H1 (cell line): ENCODE data around the gene APLP2. TPM values are rescaled to one million over a fixed set of nuclear protein-coding genes. Genes with fewer than 3 reads are reported as not detected.

Experiments
- CTCF ChIA-PET: fragments of 300-600 bp; sonication (Branson Sonifier 250); formaldehyde crosslinking; loops from one replicate; lab custom pipeline; 2021; ENCODE audit not compliant: partially characterized antibody; lab: Charles Lee
- POLR2A ChIA-PET: fragments of 300-600 bp; sonication (Branson Sonifier 250); formaldehyde crosslinking; loops from one replicate; lab custom pipeline; 2021; ENCODE audit warnings: inconsistent platforms; ENCODE audit not compliant: partially characterized antibody; lab: Charles Lee
- DNase-seq, 2 experiments: peaks; one replicate each; pipeline versions ENCODE4 v3.0.0 to v3.0.0-alpha.2; 2010 to 2022; ENCODE audit warnings: low spot score in 2 of 2, low read depth in 1 of 2, mixed read lengths in 1 of 2
- FAIRE-seq: peaks from 2 replicates; lab custom pipeline; 2011; peaks lifted over from hg19 to GRCh38; lab: Jason Lieb, UNC
- H2AFZ ChIP-seq: 2 replicates; pipeline ENCODE4 v1.8.1; 2012; ENCODE audit warnings: low read length, inconsistent platforms
- H2AK5ac ChIP-seq: 2 replicates; pipeline ENCODE4 v1.6.1; 2013; ENCODE audit warnings: low read depth, low read length
- H2BK120ac ChIP-seq: replicated peaks from 2 replicates; pipeline ENCODE3; 2013; ENCODE audit warnings: low read depth, low read length, inconsistent platforms
- H2BK12ac ChIP-seq: 2 replicates; pipeline ENCODE4 v1.6.1; 2013; ENCODE audit warnings: low read depth, low read length
- H2BK15ac ChIP-seq: 2 replicates; pipeline ENCODE4 v1.6.1; 2013; ENCODE audit warnings: low read length
- H2BK20ac ChIP-seq: 2 replicates; pipeline ENCODE4 v1.6.1; 2013; ENCODE audit warnings: low read length
- H2BK5ac ChIP-seq: 2 replicates; pipeline ENCODE4 v1.6.1; 2013; ENCODE audit warnings: low read depth, low read length
- H3K14ac ChIP-seq: 2 replicates; pipeline ENCODE4 v1.6.1; 2013; ENCODE audit warnings: inconsistent platforms; ENCODE audit not compliant: insufficient read length
- H3K18ac ChIP-seq: 2 replicates; pipeline ENCODE4 v1.6.1; 2013; ENCODE audit warnings: low read length; ENCODE audit errors: extremely low read depth
- H3K23ac ChIP-seq: 2 replicates; pipeline ENCODE4 v1.6.1; 2013; ENCODE audit warnings: inconsistent platforms; ENCODE audit not compliant: insufficient read length
- H3K23me2 ChIP-seq: 2 replicates; pipeline ENCODE4 v1.6.1; 2013; ENCODE audit warnings: low read depth, low read length
- H3K27ac ChIP-seq: 2 replicates; pipeline ENCODE4 v1.6.1; 2011; ENCODE audit warnings: low read depth, low read length, inconsistent platforms
- H3K27me3 ChIP-seq, 4 experiments: replicated peaks in 1 of 4; 1 replicate in 1 of 4; 2 replicates in 3 of 4; pipeline versions ENCODE4 v1.6.1 to v1.8.1; 2011 to 2013; ENCODE audit warnings: low read length in 3 of 4, mild to moderate bottlenecking in 3 of 4, inconsistent platforms in 2 of 4, mixed read lengths in 2 of 4, moderate library complexity in 1 of 4; ENCODE audit not compliant: control insufficient read depth in 3 of 4, insufficient read depth in 3 of 4; ENCODE audit errors: extremely low read depth in 1 of 4
- H3K36me3 ChIP-seq, 4 experiments: 2 replicates each; pipeline versions ENCODE4 v1.6.1 to v1.8.1; 2011 to 2013; ENCODE audit warnings: mild to moderate bottlenecking in 4 of 4, low read length in 3 of 4, moderate library complexity in 2 of 4, control low read depth in 1 of 4, inconsistent platforms in 1 of 4; ENCODE audit not compliant: insufficient read depth in 4 of 4, control insufficient read depth in 2 of 4
- H3K4ac ChIP-seq: replicated peaks from 2 replicates; pipeline ENCODE3; 2013; ENCODE audit warnings: low read length, low read depth, mixed read lengths, inconsistent platforms; ENCODE audit not compliant: insufficient read length
- H3K4me1 ChIP-seq, 4 experiments: replicated peaks in 1 of 4; 1 replicate in 1 of 4; 2 replicates in 3 of 4; pipeline versions ENCODE4 v1.6.1 to v1.8.1; 2011 to 2013; ENCODE audit warnings: low read length in 3 of 4, inconsistent platforms in 2 of 4, mixed read lengths in 1 of 4; ENCODE audit not compliant: insufficient read depth in 4 of 4, control insufficient read depth in 3 of 4
- H3K4me2 ChIP-seq, 2 experiments: 2 replicates each; pipeline versions ENCODE4 v1.6.1 to v1.8.1; 2011 to 2013; ENCODE audit warnings: low read depth in 2 of 2, low read length in 2 of 2, control low read depth in 1 of 2, inconsistent platforms in 1 of 2, mild to moderate bottlenecking in 1 of 2; ENCODE audit not compliant: insufficient read depth in 1 of 2
- H3K4me3 ChIP-seq, 4 experiments: fragments of 200-600, 300-600 bp in 1 of 4; sonication (generic), shearing (Covaris generic), sonication (Bioruptor Twin) in 1 of 4; 2 replicates each; pipeline versions ENCODE4 v1.5.1 to v1.8.1; 2011 to 2016; ENCODE audit warnings: low read length in 4 of 4, low read depth in 3 of 4, control low read depth in 2 of 4, inconsistent platforms in 2 of 4, mild to moderate bottlenecking in 2 of 4, mixed read lengths in 1 of 4, moderate library complexity in 1 of 4; ENCODE audit not compliant: insufficient read depth in 2 of 4; ENCODE audit errors: extremely low read depth in 1 of 4
- H3K56ac ChIP-seq: replicated peaks from 2 replicates; pipeline ENCODE3; 2013; ENCODE audit warnings: low read depth, mild to moderate bottlenecking, mixed read lengths, low read length, inconsistent platforms; ENCODE audit not compliant: insufficient read length
- H3K79me1 ChIP-seq: 2 replicates; pipeline ENCODE4 v1.6.1; 2013; ENCODE audit warnings: low read depth, low read length, control low read depth
- H3K79me2 ChIP-seq, 2 experiments: 2 replicates each; pipeline versions ENCODE4 v1.6.1 to v1.8.1; 2012 to 2013; ENCODE audit warnings: low read length in 2 of 2, mild to moderate bottlenecking in 2 of 2, inconsistent platforms in 1 of 2; ENCODE audit not compliant: insufficient read depth in 2 of 2, control insufficient read depth in 1 of 2
- H3K9ac ChIP-seq, 4 experiments: replicated peaks in 1 of 4; 1 replicate in 1 of 4; 2 replicates in 3 of 4; pipeline versions ENCODE4 v1.6.1 to v1.8.1; 2011 to 2013; ENCODE audit warnings: low read depth in 3 of 4, low read length in 3 of 4, control low read depth in 2 of 4, mild to moderate bottlenecking in 2 of 4, moderate library complexity in 2 of 4, inconsistent platforms in 1 of 4; ENCODE audit errors: extremely low read depth in 1 of 4
- H3K9me3 ChIP-seq, 2 experiments: 2 replicates each; pipeline versions ENCODE4 v1.6.1 to v1.8.1; 2012 to 2013; ENCODE audit warnings: mild to moderate bottlenecking in 2 of 2, moderate library complexity in 2 of 2, control low read depth in 1 of 2, inconsistent platforms in 1 of 2, low read depth in 1 of 2, low read length in 1 of 2, mixed read lengths in 1 of 2; ENCODE audit not compliant: insufficient read depth in 2 of 2
- H4K20me1 ChIP-seq, 2 experiments: replicated peaks in 1 of 2; 2 replicates each; pipeline versions ENCODE3 to v1.8.1; 2011 to 2013; ENCODE audit warnings: inconsistent platforms in 2 of 2, low read length in 2 of 2, mild to moderate bottlenecking in 1 of 2; ENCODE audit not compliant: insufficient read depth in 2 of 2, control insufficient read depth in 1 of 2
- H4K5ac ChIP-seq: 2 replicates; pipeline ENCODE4 v1.6.1; 2013; ENCODE audit warnings: low read length, low read depth, mixed read lengths, inconsistent platforms; ENCODE audit not compliant: insufficient read length
- H4K8ac ChIP-seq: 2 replicates; pipeline ENCODE4 v1.8.0; 2013; ENCODE audit warnings: mild to moderate bottlenecking, moderate library complexity, low read length, inconsistent platforms; ENCODE audit not compliant: insufficient read depth; ENCODE audit errors: extremely low read depth
- H4K91ac ChIP-seq: replicated peaks from 2 replicates; pipeline ENCODE3; 2013; ENCODE audit warnings: low read length, mixed read lengths, inconsistent platforms; ENCODE audit not compliant: insufficient read length
- ASH2L ChIP-seq: fragments of 200-600, 300-600 bp; sonication (generic); IDR thresholded peaks from one replicate; pipeline ENCODE4 v1.7.1; 2017; ENCODE audit warnings: low read length
- CEBPB ChIP-seq: IDR thresholded peaks from 2 replicates; pipeline ENCODE4 v1.6.1; 2012; ENCODE audit warnings: low read depth, low read length
- CHD2 ChIP-seq: IDR thresholded peaks from 2 replicates; pipeline ENCODE4 v1.6.1; 2012; ENCODE audit warnings: low read length, improper control_type of control experiment
- CREB1 ChIP-seq: IDR thresholded peaks from 2 replicates; pipeline ENCODE4 v1.6.1; 2012; ENCODE audit warnings: inconsistent platforms
- GABPA ChIP-seq: IDR thresholded peaks from 2 replicates; pipeline ENCODE4 v1.6.1; 2011; ENCODE audit warnings: mild to moderate bottlenecking, low read length, moderate library complexity, borderline replicate concordance; ENCODE audit not compliant: insufficient read depth
- HDAC2 ChIP-seq, 2 experiments: fragments of 300-600 bp in 1 of 2; sonication (generic) in 1 of 2; IDR thresholded peaks; 2 replicates each; pipeline ENCODE4 v1.6.1; 2011 to 2012; ENCODE audit warnings: low read depth in 2 of 2, low read length in 2 of 2, mild to moderate bottlenecking in 2 of 2, moderate library complexity in 2 of 2, borderline replicate concordance in 1 of 2, inconsistent platforms in 1 of 2
- KDM1A ChIP-seq: fragments of 200-600, 300-600 bp; sonication (generic); IDR thresholded peaks from 2 replicates; pipeline ENCODE4 v1.7.1; 2016; ENCODE audit warnings: mild to moderate bottlenecking, low read length, borderline replicate concordance
- MAFK ChIP-seq: IDR thresholded peaks from 2 replicates; pipeline ENCODE4 v1.6.1; 2012; ENCODE audit warnings: low read depth, mild to moderate bottlenecking, improper control_type of control experiment, low read length
- RBBP5 ChIP-seq: IDR thresholded peaks from 2 replicates; pipeline ENCODE4 v1.7.1; 2012; ENCODE audit warnings: low read depth, mild to moderate bottlenecking, inconsistent platforms, low read length, moderate library complexity, borderline replicate concordance
- RNF2 ChIP-seq: fragments of 200-900, 300-1000 bp; sonication (generic); IDR thresholded peaks from 2 replicates; pipeline ENCODE4 v1.7.1; 2016; ENCODE audit warnings: borderline replicate concordance, low read depth, mild to moderate bottlenecking, antibody characterized with exemption, low read length; ENCODE audit not compliant: poor library complexity, severe bottlenecking; ENCODE audit errors: missing control alignments
- WGBS, 2 experiments: shearing (Covaris generic) in 1 of 2; methylation state at CpG; one replicate each; pipeline versions ENCODE4 v1.1.6 to v1.1.7; 2013 to 2015; ENCODE audit warnings: low lambda C conversion rate in 2 of 2, mixed read lengths in 2 of 2, inconsistent platforms in 1 of 2, low coverage in 1 of 2, missing lambda C conversion rate in 1 of 2; ENCODE audit not compliant: insufficient replicate concordance in 2 of 2, insufficient coverage in 1 of 2, insufficient read length in 1 of 2; ENCODE audit errors: extremely low coverage in 1 of 2, missing lambda C conversion rate in 1 of 2; 5-methylcytosine and 5-hydroxymethylcytosine counted together
- polyA plus RNA-seq, 7 experiments: library from polyadenylated mRNA; depleted of rRNA in 3 of 7; stranded (reverse) in 5 of 7; unstranded in 2 of 7; fragments of >200 nt in 5 of 7; fragments of 200-250 nt in 2 of 7; gene quantifications; 1 replicate in 5 of 7; 2 replicates in 1 of 7; 4 replicates in 1 of 7; pipeline versions ENCODE4 v1.2.1 to v1.2.3, GENCODE V29; 2011 to 2013; ENCODE audit warnings: missing spikeins in 2 of 7, mixed read lengths in 2 of 7
- total RNA-seq: library from RNA; stranded (reverse); fragmentation: NEBNext Ultra II Directional; extraction: Animal tissue kit (Norgen Biotek cat#: 25700); gene quantifications from 2 replicates; pipeline ENCODE4 v1.2.1, GENCODE V29; 2021

APLP2 gene
- total and polyA plus RNA-seq, 2 of the 8 experiments (the other 6 are each of a cell fraction or from before 2014, with no cell fraction given): 222 to 315 TPM

DNA sequence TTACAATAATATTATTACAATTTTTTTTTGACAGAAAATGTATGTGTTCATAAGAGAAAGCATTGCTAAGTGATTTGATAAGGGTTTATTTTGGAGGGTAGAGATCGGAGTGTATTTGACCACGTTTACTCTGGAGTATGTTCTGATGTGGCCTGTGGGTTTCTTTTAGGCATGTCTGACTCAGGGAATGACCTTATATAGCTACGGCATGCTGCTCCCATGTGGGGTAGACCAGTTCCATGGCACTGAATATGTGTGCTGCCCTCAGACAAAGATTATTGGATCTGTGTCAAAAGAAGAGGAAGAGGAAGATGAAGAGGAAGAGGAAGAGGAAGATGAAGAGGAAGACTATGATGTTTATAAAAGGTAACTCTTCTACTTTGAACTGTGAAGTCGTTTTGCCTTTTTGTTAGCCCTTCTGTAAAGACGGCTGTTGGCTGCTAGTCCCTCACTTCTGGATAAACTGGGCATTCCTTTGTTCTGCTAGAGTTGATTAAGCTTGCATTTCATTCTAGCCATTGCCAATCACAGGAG, 51.8 kb downstream of the APLP2 start:
- Histone ChIP-seq H3K27me3 (no peaks in the 10 kb centered on the region), H3K23ac (no peak overlapping the region)
- CTCF ChIA-PET: interaction anchor here (0.6 to 10.2 kb wide), 4 partner anchors 13 to 130 kb away, joined by 3 to 92 read pairs (median 3); no protein-coding TSS in a partner anchor
- no peak for TF ChIP-seq RNF2
- no peak for TF ChIP-seq KDM1A
- no peak for TF ChIP-seq CEBPB
- no peak for TF ChIP-seq MAFK
- TF ChIP-seq ASH2L: no peak
- TF ChIP-seq GABPA: no peak
- TF ChIP-seq HDAC2 (IDR thresholded peaks at IDR 0.05; ENCODE audit: borderline replicate concordance in 1 of 2, low read depth in 2 of 2, low read length in 2 of 2): no peak
- TF ChIP-seq CREB1: no peak
- no peak for TF ChIP-seq RBBP5
- TF ChIP-seq CHD2: no peak
- TF ChIP-seq, all 59 proteins: peak for 0
- Histone ChIP-seq H3K9ac (no peak overlapping the region), H3K18ac (no peak overlapping the region), H4K20me1 (peaks cover 0 to 6% of the 10 kb centered on the region in 2 experiments), H3K79me1 (peaks cover 11% of the 10 kb centered on the region), H3K36me3 (peaks cover 19 to 54% (median 39%) of the 10 kb centered on the region in 4 experiments), H3K4me1 (0 out of 7 replicates have a peak, but pooled peaks cover 0 to 3% (median 0%) of the 10 kb centered on the region in 4 experiments), H2AFZ (no peak overlapping the region), H4K5ac (no peak overlapping the region), H4K8ac (no peak overlapping the region), H2BK20ac (no peak overlapping the region), H3K56ac (no peak overlapping the region), H3K4me2 (no peak overlapping the region), H2AK5ac (no peak overlapping the region), H3K14ac (no peak overlapping the region), H4K91ac (no peak overlapping the region), H2BK5ac (no peak overlapping the region), H3K23me2 (no peaks in the 10 kb centered on the region; the same call in 1 of the 2 replicates), H3K4me3 (no peak overlapping the region), H3K9me3 (no peaks in the 10 kb centered on the region), H2BK120ac (no peak overlapping the region), H2BK12ac (no peak overlapping the region), H2BK15ac (no peak overlapping the region), H3K79me2 (peaks cover 0 to 19% of the 10 kb centered on the region in 2 experiments; a peak in 1 of 4 replicates), H3K4ac (no peak overlapping the region), H3K27ac (no peak overlapping the region)
- DNase-seq (no peak), FAIRE-seq (no peak)
- POLR2A ChIA-PET: interaction anchor here (0.6 kb wide), 1 partner anchor 119 kb away, joined by 4 read pairs; the partner anchor contains the start of gene PRDM10
- 88 to 100% methylated on average over 1 to 5 of the region's 5 CpGs for WGBS, 2 experiments
